ENCODE measurements around the gene HERC2. TPM values are rescaled to one million over a fixed set of nuclear protein-coding genes. Genes with fewer than 3 reads are reported as not detected.
"Not testable (repeated sequence)": the region's sequence is repeated elsewhere in the genome, so short reads cannot be mapped to it uniquely, and the experiment has no call there.

Gene HERC2
- total and polyA plus RNA-seq, 5 donors from 2014 or later = 8.2 to 69.0 (median 10.4) TPM

DNA sequence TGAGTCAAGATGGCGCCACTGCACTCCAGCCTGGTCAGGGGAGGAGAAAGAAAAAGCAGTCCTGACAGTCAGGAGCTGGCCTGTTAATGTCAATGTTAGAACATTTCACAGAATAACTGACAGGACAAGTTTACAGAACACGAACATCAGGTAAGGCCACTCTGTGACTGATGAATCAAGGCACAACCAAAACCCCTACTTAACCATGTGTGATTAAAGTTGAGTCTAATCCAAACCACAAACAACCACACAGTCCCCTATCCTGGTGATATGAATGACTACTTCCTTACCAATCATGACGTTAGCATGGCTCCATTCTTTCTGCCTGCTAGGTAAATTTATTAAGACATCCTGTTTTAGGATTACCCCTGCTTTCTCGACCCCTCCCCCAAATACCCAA, 124.3 kb downstream of the HERC2 start:
- H3K27me3 ChIP-seq (ENCODE audit: control insufficient read depth, insufficient read depth, low read length); H3K4me3 ChIP-seq (ENCODE audit: low read depth, low read length); ATAC-seq (ENCODE audit: low read depth in 2 of 2); H3K9me3 ChIP-seq (ENCODE audit: control insufficient read depth in 2 of 2, low read length in 2 of 2); H3K9me3 Mint-ChIP-seq; H3K4me1 Mint-ChIP-seq; H3K27ac ChIP-seq (ENCODE audit: insufficient read depth, low read length, poor library complexity, severe bottlenecking); H3K27me3 Mint-ChIP-seq; H3K4me1 ChIP-seq (ENCODE audit: control insufficient read depth, insufficient read depth, low read length, poor library complexity, severe bottlenecking); H3K27ac Mint-ChIP-seq; DNase-seq; H3K4me3 Mint-ChIP-seq: not testable (repeated sequence)
- H3K36me3 Mint-ChIP-seq = peaks cover 53% of the 10 kb centered on the region
- H3K36me3 ChIP-seq (ENCODE audit: control insufficient read depth, insufficient read depth, low read length) = peaks cover 20% of the 10 kb centered on the region

DNA sequence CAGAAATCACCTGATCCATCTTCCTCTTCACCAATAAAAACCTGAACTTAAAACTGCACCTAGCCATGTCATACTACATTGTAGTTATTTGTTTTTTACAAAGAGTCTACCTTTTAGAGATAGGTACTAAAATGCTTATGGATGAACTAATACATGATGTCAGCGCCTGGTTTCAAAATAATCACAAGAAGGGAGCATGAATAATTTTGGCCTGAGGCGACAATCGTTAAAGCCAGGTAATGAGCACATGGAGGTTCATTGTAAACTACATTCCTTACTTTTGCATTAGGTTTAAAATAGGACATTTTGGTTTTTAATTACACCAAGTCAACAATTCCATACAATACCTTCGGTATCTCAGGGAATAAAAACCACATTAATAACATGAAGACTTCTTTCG, 125.4 kb downstream of the HERC2 start:
- not testable (repeated sequence) for H3K9me3 ChIP-seq (ENCODE audit: control insufficient read depth in 2 of 2, low read length in 2 of 2); H3K27me3 Mint-ChIP-seq; H3K9me3 Mint-ChIP-seq; H3K27me3 ChIP-seq (ENCODE audit: control insufficient read depth, insufficient read depth, low read length); H3K4me3 Mint-ChIP-seq; H3K27ac ChIP-seq (ENCODE audit: insufficient read depth, low read length, poor library complexity, severe bottlenecking); H3K4me1 Mint-ChIP-seq; H3K4me3 ChIP-seq (ENCODE audit: low read depth, low read length); DNase-seq; H3K4me1 ChIP-seq (ENCODE audit: control insufficient read depth, insufficient read depth, low read length, poor library complexity, severe bottlenecking); ATAC-seq (ENCODE audit: low read depth in 2 of 2); H3K27ac Mint-ChIP-seq
- peaks cover 62% of the 10 kb centered on the region for H3K36me3 Mint-ChIP-seq
- H3K36me3 ChIP-seq (ENCODE audit: control insufficient read depth, insufficient read depth, low read length) = peaks cover 31% of the 10 kb centered on the region

- H3K4me3 ChIP-seq (ENCODE audit: low read depth, low read length) = no peak overlapping the region
- H3K36me3 ChIP-seq (ENCODE audit: control insufficient read depth, insufficient read depth, low read length) = peaks cover 43% of the 10 kb centered on the region
- Mint-ChIP-seq H3K36me3 (peaks cover 59% of the 10 kb centered on the region), H3K4me3 (peak overlapping the region in 1 of 4 donors; percentile 29), H3K27ac (peak overlapping the region in 1 of 3 donors; percentile 62), H3K27me3 (no peaks in the 10 kb centered on the region), H3K9me3 (peaks cover 0 to 2% (median 0%) of the 10 kb centered on the region in 7 donors), H3K4me1 (peaks cover 0 to 5% (median 2%) of the 10 kb centered on the region in 4 donors)
- no peak for DNase-seq
- no peaks in the 10 kb centered on the region for H3K4me1 ChIP-seq (ENCODE audit: control insufficient read depth, insufficient read depth, low read length, poor library complexity, severe bottlenecking)
- no peak for ATAC-seq (ENCODE audit: low read depth in 2 of 2)
- no peaks in the 10 kb centered on the region for H3K27me3 ChIP-seq (ENCODE audit: control insufficient read depth, insufficient read depth, low read length)
- no peaks in the 10 kb centered on the region for H3K9me3 ChIP-seq (ENCODE audit: control insufficient read depth in 2 of 2, low read length in 2 of 2)
- H3K27ac ChIP-seq (ENCODE audit: insufficient read depth, low read length, poor library complexity, severe bottlenecking) = no peak overlapping the region
Observed at GRCh38 chr15:28192772-28193171, 129.2 kb downstream of the HERC2 start.

DNA sequence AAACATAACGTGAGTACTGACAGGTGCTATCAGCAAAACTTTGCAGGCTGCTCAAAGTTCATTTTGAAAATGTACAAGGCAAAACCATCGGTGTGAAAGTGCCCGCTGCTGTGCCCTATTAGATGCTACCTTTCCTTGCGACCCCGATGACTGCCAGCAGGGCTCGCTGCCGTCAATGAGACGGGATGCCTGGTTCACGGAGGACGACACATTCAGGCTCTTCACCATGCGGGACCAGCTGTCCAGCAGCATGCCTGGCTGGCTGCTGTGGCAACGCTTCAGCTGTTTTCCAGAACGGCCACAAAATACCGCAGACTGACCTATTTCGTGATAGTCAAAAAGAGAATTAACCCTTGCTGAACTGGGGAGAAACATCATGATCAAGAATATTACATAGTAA, 130.1 kb downstream of the HERC2 start:
- no peaks in the 10 kb centered on the region for H3K27me3 Mint-ChIP-seq
- peaks cover 47% of the 10 kb centered on the region for H3K36me3 ChIP-seq (ENCODE audit: control insufficient read depth, insufficient read depth, low read length)
- peaks cover 0 to 5% (median 2%) of the 10 kb centered on the region in 4 donors for H3K4me1 Mint-ChIP-seq
- H3K9me3 ChIP-seq (ENCODE audit: control insufficient read depth in 2 of 2, low read length in 2 of 2) = no peaks in the 10 kb centered on the region
- no peaks in the 10 kb centered on the region for H3K4me1 ChIP-seq (ENCODE audit: control insufficient read depth, insufficient read depth, low read length, poor library complexity, severe bottlenecking)
- DNase-seq = no peak
- H3K27ac ChIP-seq (ENCODE audit: insufficient read depth, low read length, poor library complexity, severe bottlenecking) = no peak overlapping the region
- ATAC-seq (ENCODE audit: low read depth in 2 of 2) = no peak
- H3K4me3 Mint-ChIP-seq = no peak overlapping the region
- peak overlapping the region in 1 of 3 donors; percentile 46 for H3K27ac Mint-ChIP-seq
- H3K9me3 Mint-ChIP-seq = peaks cover 0 to 2% (median 0%) of the 10 kb centered on the region in 7 donors
- H3K4me3 ChIP-seq (ENCODE audit: low read depth, low read length) = no peak overlapping the region
- peaks cover 62% of the 10 kb centered on the region for H3K36me3 Mint-ChIP-seq
- no peaks in the 10 kb centered on the region for H3K27me3 ChIP-seq (ENCODE audit: control insufficient read depth, insufficient read depth, low read length)

DNA sequence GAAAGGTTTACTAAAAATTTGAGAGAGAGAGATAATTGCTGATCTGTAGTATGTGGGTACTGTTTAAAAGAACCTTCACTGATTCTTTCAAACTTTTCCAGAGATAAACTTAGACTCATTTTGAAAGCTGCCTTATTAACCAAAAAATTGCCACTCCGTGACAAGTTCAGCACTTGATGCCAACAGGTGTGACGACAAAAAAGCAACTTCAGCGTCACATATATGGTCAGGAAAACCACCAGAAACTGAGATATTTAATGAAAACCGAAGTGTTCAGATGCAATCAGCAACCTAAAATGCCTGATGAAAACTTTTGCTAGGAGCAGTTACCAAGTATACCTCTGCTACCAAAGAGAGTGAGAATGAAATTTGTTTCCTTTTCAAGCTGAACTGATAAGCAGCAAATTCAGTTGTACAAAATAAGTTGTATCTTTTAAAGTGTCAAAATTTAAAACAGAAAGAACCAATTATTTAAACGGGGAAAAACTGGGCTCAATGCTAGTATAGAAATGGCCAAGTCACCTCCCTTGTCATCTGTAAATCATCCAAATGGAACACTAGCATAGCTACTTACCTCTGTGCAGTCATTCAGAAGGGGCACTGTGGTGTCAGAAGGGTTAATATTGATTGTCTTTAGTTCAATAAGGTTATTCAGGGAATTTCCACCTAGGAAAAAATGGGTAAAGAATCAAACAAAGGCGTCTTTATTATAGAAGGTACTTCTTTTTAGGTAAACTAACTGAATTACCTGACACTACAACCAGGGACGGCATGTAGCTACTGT, 131.4 kb downstream of the HERC2 start:
- H3K4me3 ChIP-seq (ENCODE audit: low read depth, low read length) = no peak overlapping the region
- ATAC-seq (ENCODE audit: low read depth in 2 of 2) (no peak), DNase-seq (no peak)
- no peaks in the 10 kb centered on the region for H3K27me3 Mint-ChIP-seq
- H3K27ac Mint-ChIP-seq = peak overlapping the region in 1 of 3 donors; percentile 54
- H3K36me3 Mint-ChIP-seq = peaks cover 53% of the 10 kb centered on the region
- H3K27ac ChIP-seq (ENCODE audit: insufficient read depth, low read length, poor library complexity, severe bottlenecking) = no peak overlapping the region
- no peaks in the 10 kb centered on the region for H3K9me3 ChIP-seq (ENCODE audit: control insufficient read depth in 2 of 2, low read length in 2 of 2)
- H3K4me1 Mint-ChIP-seq = peaks cover 0 to 5% (median 2%) of the 10 kb centered on the region in 4 donors
- no peaks in the 10 kb centered on the region for H3K4me1 ChIP-seq (ENCODE audit: control insufficient read depth, insufficient read depth, low read length, poor library complexity, severe bottlenecking)
- H3K36me3 ChIP-seq (ENCODE audit: control insufficient read depth, insufficient read depth, low read length) = peaks cover 58% of the 10 kb centered on the region
- peaks cover 0 to 2% (median 0%) of the 10 kb centered on the region in 7 donors for H3K9me3 Mint-ChIP-seq
- H3K27me3 ChIP-seq (ENCODE audit: control insufficient read depth, insufficient read depth, low read length) = no peaks in the 10 kb centered on the region
- H3K4me3 Mint-ChIP-seq = no peak overlapping the region

- Mint-ChIP-seq H3K27me3 (no peaks in the 10 kb centered on the region), H3K27ac (no peak overlapping the region), H3K4me3 (no peak overlapping the region), H3K9me3 (no peaks in the 10 kb centered on the region), H3K4me1 (no peaks in the 10 kb centered on the region), H3K36me3 (peaks cover 40% of the 10 kb centered on the region)
- DNase-seq (no peak), ATAC-seq (ENCODE audit: low read depth in 2 of 2) (no peak)
- no peaks in the 10 kb centered on the region for H3K27me3 ChIP-seq (ENCODE audit: control insufficient read depth, insufficient read depth, low read length)
- no peak overlapping the region for H3K4me3 ChIP-seq (ENCODE audit: low read depth, low read length)
- peaks cover 40% of the 10 kb centered on the region for H3K36me3 ChIP-seq (ENCODE audit: control insufficient read depth, insufficient read depth, low read length)
- H3K4me1 ChIP-seq (ENCODE audit: control insufficient read depth, insufficient read depth, low read length, poor library complexity, severe bottlenecking) = no peaks in the 10 kb centered on the region
- H3K9me3 ChIP-seq (ENCODE audit: control insufficient read depth in 2 of 2, low read length in 2 of 2) = no peaks in the 10 kb centered on the region
- no peak overlapping the region for H3K27ac ChIP-seq (ENCODE audit: insufficient read depth, low read length, poor library complexity, severe bottlenecking)
Observed at GRCh38 chr15:28185148-28185895, 136.7 kb downstream of the HERC2 start.

- Histone ChIP-seq H3K27ac (ENCODE audit: insufficient read depth, low read length, poor library complexity, severe bottlenecking) (no peak overlapping the region), H3K36me3 (ENCODE audit: control insufficient read depth, insufficient read depth, low read length) (peaks cover 37% of the 10 kb centered on the region), H3K27me3 (ENCODE audit: control insufficient read depth, insufficient read depth, low read length) (no peaks in the 10 kb centered on the region), H3K4me3 (ENCODE audit: low read depth, low read length) (no peak overlapping the region), H3K9me3 (ENCODE audit: control insufficient read depth in 2 of 2, low read length in 2 of 2) (no peaks in the 10 kb centered on the region), H3K4me1 (ENCODE audit: control insufficient read depth, insufficient read depth, low read length, poor library complexity, severe bottlenecking) (no peaks in the 10 kb centered on the region)
- no peaks in the 10 kb centered on the region for H3K27me3 Mint-ChIP-seq
- peaks cover 0 to 4% (median 0%) of the 10 kb centered on the region in 4 donors for H3K4me1 Mint-ChIP-seq
- DNase-seq (no peak), ATAC-seq (ENCODE audit: low read depth in 2 of 2) (no peak)
- no peaks in the 10 kb centered on the region for H3K9me3 Mint-ChIP-seq
- no peak overlapping the region for H3K27ac Mint-ChIP-seq
- H3K4me3 Mint-ChIP-seq = no peak overlapping the region
- H3K36me3 Mint-ChIP-seq = peaks cover 43% of the 10 kb centered on the region
Observed at GRCh38 chr15:28184166-28184565, 137.8 kb downstream of the HERC2 start.

All from CD4-positive, CD25-positive, alpha-beta regulatory T cell (primary cell).